NT2/D1 (cell line): ENCODE results near the gene ZSWIM5.

Experiments used
- DNase-seq: peaks from one replicate; pipeline ENCODE4 v3.0.0-alpha.2; 2011; ENCODE audit warnings: low read depth, low spot score
- H3K27me3 ChIP-seq: 2 replicates; pipeline ENCODE4 v1.6.0; 2011; ENCODE audit warnings: mild to moderate bottlenecking; ENCODE audit not compliant: insufficient read length, insufficient read depth
- H3K36me3 ChIP-seq: 2 replicates; pipeline ENCODE4 v1.6.1; 2011; ENCODE audit warnings: mild to moderate bottlenecking, low read length, mixed read lengths; ENCODE audit not compliant: insufficient read depth, insufficient read length
- H3K4me1 ChIP-seq: 2 replicates; pipeline ENCODE4 v1.5.1; 2011; ENCODE audit not compliant: insufficient read depth, insufficient read length
- H3K4me3 ChIP-seq: 2 replicates; pipeline ENCODE4 v1.5.1; 2011; ENCODE audit warnings: low read depth; ENCODE audit not compliant: insufficient read length
- H3K9ac ChIP-seq: 2 replicates; pipeline ENCODE4 v1.6.0; 2011; ENCODE audit warnings: low read depth; ENCODE audit not compliant: insufficient read length
- H3K9me3 ChIP-seq: 2 replicates; pipeline ENCODE4 v1.5.1; 2011; ENCODE audit warnings: mild to moderate bottlenecking, low read length; ENCODE audit not compliant: insufficient read depth
- SUZ12 ChIP-seq: IDR thresholded peaks from 2 replicates; pipeline ENCODE4 v1.6.1; 2011; ENCODE audit not compliant: insufficient read length, insufficient read depth; ENCODE audit errors: extremely low read depth
- YY1 ChIP-seq: IDR thresholded peaks from 2 replicates; pipeline ENCODE4 v1.6.1; 2011; ENCODE audit not compliant: insufficient read length, insufficient read depth
- ZNF274 ChIP-seq: IDR thresholded peaks from 2 replicates; pipeline ENCODE4 v1.6.1; 2011; ENCODE audit warnings: mild to moderate bottlenecking, low read depth, low read length

The ZSWIM5 gene

DNA sequence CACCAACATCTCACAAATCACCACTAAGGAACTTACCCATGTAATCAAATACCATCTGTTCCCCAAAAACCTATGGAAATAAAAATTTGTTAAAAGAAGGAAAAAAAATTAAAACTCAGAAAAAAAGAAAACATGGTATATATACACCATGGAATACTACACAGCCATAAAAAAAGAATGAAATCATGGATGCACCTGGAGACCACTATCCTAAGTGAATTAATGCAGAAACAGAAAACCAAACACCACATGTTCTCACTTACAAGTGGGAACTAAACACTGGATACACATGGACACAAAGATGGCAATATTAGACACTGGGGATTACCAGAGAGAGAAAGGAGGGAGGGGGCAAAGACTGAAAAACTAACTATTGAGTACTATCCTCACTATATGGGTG, 50.4 kb downstream of the ZSWIM5 start:
- TF ChIP-seq SUZ12 = no peak
- no peak for TF ChIP-seq YY1
- no peak for TF ChIP-seq ZNF274
- H3K9ac ChIP-seq = no peak overlapping the region
- no peaks in the 10 kb centered on the region for H3K27me3 ChIP-seq
- H3K9me3 ChIP-seq = no peaks in the 10 kb centered on the region
- H3K4me3 ChIP-seq = no peak overlapping the region
- no peak for DNase-seq
- no peaks in the 10 kb centered on the region for H3K4me1 ChIP-seq
- H3K36me3 ChIP-seq = no peaks in the 10 kb centered on the region

DNA sequence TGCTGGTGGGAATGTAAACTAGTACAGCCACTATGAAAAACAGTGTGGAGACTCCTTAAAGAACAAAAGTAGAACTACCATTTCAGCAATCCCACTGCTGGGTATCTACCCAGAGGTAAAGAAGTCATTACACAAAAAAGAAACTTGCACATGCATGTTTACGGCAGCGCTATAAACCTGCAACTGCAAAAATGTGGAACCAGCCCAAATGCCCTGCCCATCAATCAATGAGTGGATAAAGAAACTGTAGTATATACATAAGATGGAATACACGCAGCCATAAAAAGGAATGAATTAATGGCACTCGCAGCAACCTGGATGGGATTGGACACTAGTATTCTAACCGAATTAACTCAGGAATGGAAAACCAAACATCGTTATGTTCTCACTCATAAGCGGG, 51.0 kb downstream of the ZSWIM5 start:
- Histone ChIP-seq H3K9me3 (no peaks in the 10 kb centered on the region), H3K27me3 (no peaks in the 10 kb centered on the region), H3K4me1 (no peaks in the 10 kb centered on the region), H3K36me3 (no peaks in the 10 kb centered on the region), H3K9ac (no peak overlapping the region), H3K4me3 (no peak overlapping the region)
- TF ChIP-seq SUZ12 (no peak), ZNF274 (no peak), YY1 (no peak)
- no peak for DNase-seq

- Histone ChIP-seq H3K9ac (no peak overlapping the region), H3K9me3 (no peaks in the 10 kb centered on the region), H3K27me3 (no peaks in the 10 kb centered on the region), H3K36me3 (no peaks in the 10 kb centered on the region), H3K4me3 (no peak overlapping the region), H3K4me1 (no peaks in the 10 kb centered on the region)
- TF ChIP-seq YY1 = no peak
- no peak for TF ChIP-seq ZNF274
- TF ChIP-seq SUZ12 = no peak
- no peak for DNase-seq
Measured at GRCh38 chr1:45152126-45152525, 54.3 kb downstream of the ZSWIM5 start.

DNA sequence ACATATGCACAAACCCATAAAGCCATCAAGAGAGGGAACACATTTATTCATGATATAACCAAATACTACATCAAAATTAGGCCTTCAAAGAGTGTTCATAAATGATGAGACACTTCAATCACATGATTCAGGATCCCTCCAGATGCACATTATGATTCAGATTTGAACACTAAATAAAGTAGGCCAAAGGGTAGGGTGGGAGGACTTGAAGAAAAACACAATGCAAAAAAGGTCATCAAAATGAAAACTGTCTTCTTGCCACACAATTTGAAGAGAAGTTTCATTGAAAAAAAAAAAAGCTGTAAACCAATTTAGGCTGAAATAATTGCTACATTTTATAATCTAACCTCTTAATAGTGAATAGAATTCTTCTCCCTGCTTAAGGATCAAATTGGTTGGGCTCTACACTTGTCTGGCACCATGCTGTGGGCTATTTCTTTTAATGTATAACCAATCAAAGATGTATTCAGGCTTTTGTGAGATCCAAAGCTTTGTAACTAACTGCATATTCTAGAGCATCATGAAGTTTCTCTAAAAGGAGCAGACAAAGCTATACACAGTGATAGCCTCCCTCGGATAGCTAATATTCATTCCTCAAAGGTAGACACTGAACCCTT, 58.1 kb downstream of the ZSWIM5 start:
- no peaks in the 10 kb centered on the region for H3K4me1 ChIP-seq
- no peak overlapping the region for H3K4me3 ChIP-seq
- H3K9me3 ChIP-seq = no peaks in the 10 kb centered on the region
- no peak for DNase-seq
- no peak overlapping the region for H3K9ac ChIP-seq
- no peaks in the 10 kb centered on the region for H3K36me3 ChIP-seq
- H3K27me3 ChIP-seq = no peaks in the 10 kb centered on the region
- no peak for TF ChIP-seq YY1
- TF ChIP-seq SUZ12 = no peak
- no peak for TF ChIP-seq ZNF274

GRCh38 chr1:45146833-45147232, 59.6 kb downstream of the ZSWIM5 start:
- Histone ChIP-seq H3K9me3 (no peaks in the 10 kb centered on the region), H3K36me3 (no peaks in the 10 kb centered on the region), H3K27me3 (no peaks in the 10 kb centered on the region), H3K4me3 (no peak overlapping the region), H3K9ac (no peak overlapping the region), H3K4me1 (no peaks in the 10 kb centered on the region)
- DNase-seq = no peak
- TF ChIP-seq YY1 (no peak), SUZ12 (no peak)

- Histone ChIP-seq H3K4me1 (no peaks in the 10 kb centered on the region), H3K4me3 (no peak overlapping the region), H3K27me3 (no peaks in the 10 kb centered on the region), H3K9me3 (no peaks in the 10 kb centered on the region), H3K9ac (no peak overlapping the region), H3K36me3 (no peaks in the 10 kb centered on the region)
- DNase-seq = no peak
- no peak for TF ChIP-seq YY1
- TF ChIP-seq ZNF274 = no peak
- no peak for TF ChIP-seq SUZ12
Measured at GRCh38 chr1:45141247-45142003, 65.0 kb downstream of the ZSWIM5 start.

DNA sequence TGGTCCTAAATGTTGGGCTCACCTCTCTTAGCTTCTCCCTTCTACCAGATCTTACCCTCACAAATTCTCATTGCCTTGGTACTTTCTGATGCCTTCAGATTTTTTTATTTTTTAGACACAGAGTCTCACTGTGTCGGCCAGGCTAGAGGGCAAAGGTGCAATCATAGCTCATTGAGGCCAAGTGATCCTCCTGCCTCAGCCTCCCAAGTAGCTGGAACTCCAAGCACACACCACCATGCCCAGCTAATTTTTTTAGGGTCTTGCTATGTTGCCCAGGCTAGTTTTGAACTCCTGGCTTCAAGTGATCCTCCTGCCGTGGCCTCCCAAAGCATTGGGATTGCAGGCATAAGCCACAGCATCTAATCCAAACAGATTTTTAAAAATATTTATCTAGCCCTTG, 69.4 kb downstream of the ZSWIM5 start:
- TF ChIP-seq ZNF274 = no peak
- TF ChIP-seq YY1 = no peak
- no peak for TF ChIP-seq SUZ12
- no peaks in the 10 kb centered on the region for H3K4me1 ChIP-seq
- no peaks in the 10 kb centered on the region for H3K36me3 ChIP-seq
- no peak overlapping the region for H3K9ac ChIP-seq
- no peaks in the 10 kb centered on the region for H3K9me3 ChIP-seq
- DNase-seq = no peak
- H3K4me3 ChIP-seq = no peak overlapping the region
- H3K27me3 ChIP-seq = no peaks in the 10 kb centered on the region
